HepG2 (cell line): ENCODE results near the gene SOX13.

ENCODE experiments used
- CTCF ChIP-seq: sonication (generic); formaldehyde crosslinking; IDR thresholded peaks from 2 replicates; pipeline ENCODE4 v1.5.0; 2020; ENCODE audit warnings: mild to moderate bottlenecking, missing genetic modification reagents, moderate library complexity
- FOXJ3 ChIP-seq: sonication (generic); formaldehyde crosslinking; IDR thresholded peaks from 2 replicates; pipeline ENCODE4 v1.4.0; 2020; ENCODE audit warnings: missing genetic modification reagents, mild to moderate bottlenecking, borderline replicate concordance
- JUNB ChIP-seq: sonication (generic); formaldehyde crosslinking; IDR thresholded peaks from 2 replicates; pipeline ENCODE4 v1.8.0; 2022; ENCODE audit warnings: missing genetic modification reagents, mild to moderate bottlenecking, borderline replicate concordance
- NFE2L2 ChIP-seq: fragments of 150-350 bp; IDR thresholded peaks from 2 replicates; pipeline ENCODE4 v1.6.1; 2014; ENCODE audit warnings: low read length
- RAD21 ChIP-seq: fragments of 450-650 bp; formaldehyde crosslinking; IDR thresholded peaks from 2 replicates; pipeline ENCODE4 v1.5.0; 2020; ENCODE audit warnings: mild to moderate bottlenecking
- SIN3B ChIP-seq: fragments of 150-350 bp; IDR thresholded peaks from 2 replicates; pipeline ENCODE4 v1.6.1; 2014; ENCODE audit warnings: low read length
- SMARCE1 ChIP-seq: fragments of 450-650 bp; IDR thresholded peaks from 2 replicates; pipeline ENCODE4 v1.6.1; 2017; ENCODE audit warnings: borderline replicate concordance
- STAT6 ChIP-seq: sonication (generic); formaldehyde crosslinking; IDR thresholded peaks from 2 replicates; pipeline ENCODE4 v1.4.0; 2020; ENCODE audit warnings: missing genetic modification reagents, mild to moderate bottlenecking, borderline replicate concordance
- TAF1 ChIP-seq: sonication (generic); formaldehyde crosslinking; IDR thresholded peaks from 2 replicates; pipeline ENCODE4 v1.4.0; 2020; ENCODE audit warnings: missing genetic modification reagents
- ZBTB3 ChIP-seq: sonication (generic); formaldehyde crosslinking; IDR thresholded peaks from 2 replicates; pipeline ENCODE4 v1.4.0; 2020; ENCODE audit warnings: low read depth, mild to moderate bottlenecking, moderate library complexity, missing genetic modification reagents, borderline replicate concordance
- ZNF138 ChIP-seq: sonication (generic); formaldehyde crosslinking; IDR thresholded peaks from 2 replicates; pipeline ENCODE4 v1.5.0; 2020; ENCODE audit warnings: mild to moderate bottlenecking, low read depth, missing genetic modification reagents
- ZNF367 ChIP-seq: sonication (generic); formaldehyde crosslinking; IDR thresholded peaks from 2 replicates; pipeline ENCODE4 v1.4.0; 2020; ENCODE audit warnings: missing genetic modification reagents, borderline replicate concordance
- ZNF430 ChIP-seq: sonication (generic); formaldehyde crosslinking; IDR thresholded peaks from 2 replicates; pipeline ENCODE4 v1.9.0; 2021; ENCODE audit warnings: mild to moderate bottlenecking, missing genetic modification reagents
- ZNF670 ChIP-seq: sonication (generic); formaldehyde crosslinking; IDR thresholded peaks from 2 replicates; pipeline ENCODE4 v1.8.0; 2022; ENCODE audit warnings: mild to moderate bottlenecking, missing genetic modification reagents, borderline replicate concordance

- no peak for TF ChIP-seq SIN3B
- TF ChIP-seq ZNF367 (CRISPR knock-in tag), result no peak
- TF ChIP-seq ZNF670 (CRISPR knock-in tag), result no peak
- no peak for TF ChIP-seq ZNF138 (CRISPR knock-in tag)
- no peak for TF ChIP-seq SMARCE1
- no peak for TF ChIP-seq NFE2L2
- no peak for TF ChIP-seq JUNB (CRISPR knock-in tag)
- no peak for TF ChIP-seq ZBTB3 (CRISPR knock-in tag)
- TF ChIP-seq RAD21 (CRISPR knock-in tag), result no peak
- no peak for TF ChIP-seq CTCF
- TF ChIP-seq ZNF430 (CRISPR knock-in tag), result no peak
- no peak for TF ChIP-seq STAT6 (CRISPR knock-in tag)
- no peak for TF ChIP-seq TAF1 (CRISPR knock-in tag)
- no peak for TF ChIP-seq FOXJ3 (CRISPR knock-in tag)
Observed at GRCh38 chr1:204087893-204088528, 15.1 kb downstream of the SOX13 start.
